Liver (tissue), 3 donors: ENCODE data around the gene PUSL1.

Experiments
- RXRA ChIP-seq, 2 donors: IDR thresholded peaks; 2 replicates each; pipeline ENCODE4 v1.6.1; 2017 to 2018; ENCODE audit warnings: antibody characterized with exemption in 2 of 2, mild to moderate bottlenecking in 1 of 2
- SP1 ChIP-seq: IDR thresholded peaks from 2 replicates; pipeline ENCODE4 v1.6.1; 2018; ENCODE audit warnings: antibody characterized with exemption, mild to moderate bottlenecking
- TF ChIP-seq, protein P1 (sequence below): fragments of 150-350 bp; IDR thresholded peaks from 2 replicates; pipeline ENCODE4 v1.5.1; 2017; ENCODE audit warnings: improper control_type of control experiment, low read depth, low read length; ENCODE audit not compliant: missing input control
- TF ChIP-seq, protein P2 (sequence below): IDR thresholded peaks from 2 replicates; pipeline ENCODE4 v1.6.1; 2016; ENCODE audit warnings: antibody characterized with exemption
- TF ChIP-seq, protein P3 (sequence below): IDR thresholded peaks from 2 replicates; pipeline ENCODE4 v1.6.1; 2016; ENCODE audit warnings: antibody characterized with exemption
- TF ChIP-seq, protein P4 (sequence below): IDR thresholded peaks from 2 replicates; pipeline ENCODE4 v1.6.1; 2016; ENCODE audit warnings: antibody characterized with exemption, mild to moderate bottlenecking
- donor health status: healthy.
- donor health status: healthy.

DNA sequence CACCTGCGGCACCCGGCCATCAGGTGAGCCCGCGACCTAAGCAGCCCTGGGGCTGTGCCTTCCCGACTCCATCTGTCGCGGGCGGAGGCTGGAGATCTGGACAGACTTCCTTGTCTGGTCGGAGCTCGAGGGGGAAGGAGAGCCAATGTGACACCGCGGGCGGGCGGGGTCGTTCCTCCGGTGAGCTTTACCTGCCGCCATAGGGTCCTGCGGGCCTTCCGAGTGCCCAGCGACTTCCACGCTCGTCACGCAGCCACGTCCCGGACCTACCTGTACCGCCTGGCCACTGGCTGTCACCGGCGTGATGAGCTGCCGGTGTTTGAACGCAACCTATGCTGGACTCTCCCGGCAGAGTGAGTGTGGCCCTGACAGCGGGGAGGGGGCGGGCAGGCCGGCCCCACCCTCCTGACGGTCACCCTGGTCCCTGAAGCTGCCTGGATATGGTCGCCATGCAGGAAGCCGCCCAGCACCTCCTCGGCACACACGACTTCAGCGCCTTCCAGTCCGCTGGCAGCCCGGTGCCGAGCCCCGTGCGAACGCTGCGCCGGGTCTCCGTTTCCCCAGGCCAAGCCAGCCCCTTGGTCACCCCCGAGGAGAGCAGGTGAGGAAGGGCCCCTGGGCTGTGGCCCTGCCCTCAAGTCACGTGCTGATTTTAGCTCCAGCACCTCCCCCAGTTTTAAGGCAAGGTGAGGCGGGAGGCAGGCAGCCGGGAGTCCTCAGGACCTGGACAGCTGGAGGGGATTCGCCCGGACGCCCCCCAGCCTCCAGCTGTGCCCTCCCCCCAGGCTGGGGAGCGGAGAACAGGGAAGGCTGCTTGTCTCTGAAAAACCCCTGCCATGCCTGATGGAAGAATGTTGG is 1.1 kb downstream of the PUSL1 start:
- TF ChIP-seq SP1 (no peak), RXRA (IDR thresholded peaks at IDR 0.05) (no peak)
- TF ChIP-seq, protein P1, sequence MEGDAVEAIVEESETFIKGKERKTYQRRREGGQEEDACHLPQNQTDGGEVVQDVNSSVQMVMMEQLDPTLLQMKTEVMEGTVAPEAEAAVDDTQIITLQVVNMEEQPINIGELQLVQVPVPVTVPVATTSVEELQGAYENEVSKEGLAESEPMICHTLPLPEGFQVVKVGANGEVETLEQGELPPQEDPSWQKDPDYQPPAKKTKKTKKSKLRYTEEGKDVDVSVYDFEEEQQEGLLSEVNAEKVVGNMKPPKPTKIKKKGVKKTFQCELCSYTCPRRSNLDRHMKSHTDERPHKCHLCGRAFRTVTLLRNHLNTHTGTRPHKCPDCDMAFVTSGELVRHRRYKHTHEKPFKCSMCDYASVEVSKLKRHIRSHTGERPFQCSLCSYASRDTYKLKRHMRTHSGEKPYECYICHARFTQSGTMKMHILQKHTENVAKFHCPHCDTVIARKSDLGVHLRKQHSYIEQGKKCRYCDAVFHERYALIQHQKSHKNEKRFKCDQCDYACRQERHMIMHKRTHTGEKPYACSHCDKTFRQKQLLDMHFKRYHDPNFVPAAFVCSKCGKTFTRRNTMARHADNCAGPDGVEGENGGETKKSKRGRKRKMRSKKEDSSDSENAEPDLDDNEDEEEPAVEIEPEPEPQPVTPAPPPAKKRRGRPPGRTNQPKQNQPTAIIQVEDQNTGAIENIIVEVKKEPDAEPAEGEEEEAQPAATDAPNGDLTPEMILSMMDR, result no peak
- TF ChIP-seq, protein P2, sequence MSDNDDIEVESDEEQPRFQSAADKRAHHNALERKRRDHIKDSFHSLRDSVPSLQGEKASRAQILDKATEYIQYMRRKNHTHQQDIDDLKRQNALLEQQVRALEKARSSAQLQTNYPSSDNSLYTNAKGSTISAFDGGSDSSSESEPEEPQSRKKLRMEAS, result no peak
- TF ChIP-seq, protein P3, sequence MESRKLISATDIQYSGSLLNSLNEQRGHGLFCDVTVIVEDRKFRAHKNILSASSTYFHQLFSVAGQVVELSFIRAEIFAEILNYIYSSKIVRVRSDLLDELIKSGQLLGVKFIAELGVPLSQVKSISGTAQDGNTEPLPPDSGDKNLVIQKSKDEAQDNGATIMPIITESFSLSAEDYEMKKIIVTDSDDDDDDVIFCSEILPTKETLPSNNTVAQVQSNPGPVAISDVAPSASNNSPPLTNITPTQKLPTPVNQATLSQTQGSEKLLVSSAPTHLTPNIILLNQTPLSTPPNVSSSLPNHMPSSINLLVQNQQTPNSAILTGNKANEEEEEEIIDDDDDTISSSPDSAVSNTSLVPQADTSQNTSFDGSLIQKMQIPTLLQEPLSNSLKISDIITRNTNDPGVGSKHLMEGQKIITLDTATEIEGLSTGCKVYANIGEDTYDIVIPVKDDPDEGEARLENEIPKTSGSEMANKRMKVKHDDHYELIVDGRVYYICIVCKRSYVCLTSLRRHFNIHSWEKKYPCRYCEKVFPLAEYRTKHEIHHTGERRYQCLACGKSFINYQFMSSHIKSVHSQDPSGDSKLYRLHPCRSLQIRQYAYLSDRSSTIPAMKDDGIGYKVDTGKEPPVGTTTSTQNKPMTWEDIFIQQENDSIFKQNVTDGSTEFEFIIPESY, result no peak
- TF ChIP-seq, protein P4, sequence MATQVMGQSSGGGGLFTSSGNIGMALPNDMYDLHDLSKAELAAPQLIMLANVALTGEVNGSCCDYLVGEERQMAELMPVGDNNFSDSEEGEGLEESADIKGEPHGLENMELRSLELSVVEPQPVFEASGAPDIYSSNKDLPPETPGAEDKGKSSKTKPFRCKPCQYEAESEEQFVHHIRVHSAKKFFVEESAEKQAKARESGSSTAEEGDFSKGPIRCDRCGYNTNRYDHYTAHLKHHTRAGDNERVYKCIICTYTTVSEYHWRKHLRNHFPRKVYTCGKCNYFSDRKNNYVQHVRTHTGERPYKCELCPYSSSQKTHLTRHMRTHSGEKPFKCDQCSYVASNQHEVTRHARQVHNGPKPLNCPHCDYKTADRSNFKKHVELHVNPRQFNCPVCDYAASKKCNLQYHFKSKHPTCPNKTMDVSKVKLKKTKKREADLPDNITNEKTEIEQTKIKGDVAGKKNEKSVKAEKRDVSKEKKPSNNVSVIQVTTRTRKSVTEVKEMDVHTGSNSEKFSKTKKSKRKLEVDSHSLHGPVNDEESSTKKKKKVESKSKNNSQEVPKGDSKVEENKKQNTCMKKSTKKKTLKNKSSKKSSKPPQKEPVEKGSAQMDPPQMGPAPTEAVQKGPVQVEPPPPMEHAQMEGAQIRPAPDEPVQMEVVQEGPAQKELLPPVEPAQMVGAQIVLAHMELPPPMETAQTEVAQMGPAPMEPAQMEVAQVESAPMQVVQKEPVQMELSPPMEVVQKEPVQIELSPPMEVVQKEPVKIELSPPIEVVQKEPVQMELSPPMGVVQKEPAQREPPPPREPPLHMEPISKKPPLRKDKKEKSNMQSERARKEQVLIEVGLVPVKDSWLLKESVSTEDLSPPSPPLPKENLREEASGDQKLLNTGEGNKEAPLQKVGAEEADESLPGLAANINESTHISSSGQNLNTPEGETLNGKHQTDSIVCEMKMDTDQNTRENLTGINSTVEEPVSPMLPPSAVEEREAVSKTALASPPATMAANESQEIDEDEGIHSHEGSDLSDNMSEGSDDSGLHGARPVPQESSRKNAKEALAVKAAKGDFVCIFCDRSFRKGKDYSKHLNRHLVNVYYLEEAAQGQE, result no peak
